HEK293T (cell line): ENCODE results near the gene EFHD2.

Source experiments
- CTCF ChIA-PET: fragments of 350-600 bp; formaldehyde crosslinking; extraction: SDS; loops from one replicate; lab custom pipeline; 2021; ENCODE audit warnings: antibody characterized with exemption, inconsistent platforms; lab: Yijun Ruan, JAX
- POLR2A ChIA-PET: fragments of 350-600 bp; formaldehyde crosslinking; extraction: SDS; loops from one replicate; lab custom pipeline; 2020; ENCODE audit warnings: antibody characterized with exemption, inconsistent platforms; lab: Yijun Ruan, JAX
- DNase-seq: peaks from one replicate; pipeline ENCODE4 v3.0.0; 2012; ENCODE audit warnings: mixed read lengths; ENCODE audit errors: extremely low spot score
- ARNT ChIP-seq: fragments of 450-650 bp; IDR thresholded peaks from 2 replicates; pipeline ENCODE4 v1.6.1; 2017; ENCODE audit warnings: mild to moderate bottlenecking
- BHLHE40 ChIP-seq: fragments of 450-650 bp; IDR thresholded peaks from 2 replicates; pipeline ENCODE4 v1.6.1; 2016; ENCODE audit warnings: mild to moderate bottlenecking, moderate library complexity, borderline replicate concordance
- CTBP1 ChIP-seq: fragments of 450-650 bp; IDR thresholded peaks from 2 replicates; pipeline ENCODE4 v1.6.1; 2016; ENCODE audit warnings: borderline replicate concordance
- ELF4 ChIP-seq: fragments of 450-650 bp; IDR thresholded peaks from 2 replicates; pipeline ENCODE4 v1.6.1; 2017; ENCODE audit warnings: antibody characterized with exemption
- FOXA1 ChIP-seq: fragments of 450-650 bp; IDR thresholded peaks from 2 replicates; pipeline ENCODE4 v1.6.1; 2016; ENCODE audit warnings: mild to moderate bottlenecking
- FOXK2 ChIP-seq: fragments of 450-650 bp; IDR thresholded peaks from 2 replicates; pipeline ENCODE4 v1.6.1; 2016; ENCODE audit warnings: mild to moderate bottlenecking
- FOXM1 ChIP-seq: fragments of 450-650 bp; IDR thresholded peaks from 2 replicates; pipeline ENCODE4 v1.6.1; 2017; ENCODE audit warnings: mild to moderate bottlenecking, borderline replicate concordance
- HDGF ChIP-seq: fragments of 450-650 bp; IDR thresholded peaks from 2 replicates; pipeline ENCODE4 v1.6.1; 2017; ENCODE audit warnings: antibody characterized with exemption, borderline replicate concordance
- L3MBTL2 ChIP-seq: fragments of 450-650 bp; conservative IDR thresholded peaks from 2 replicates; pipeline ENCODE4 v1.6.1; 2016; ENCODE audit warnings: mild to moderate bottlenecking
- LEF1 ChIP-seq: fragments of 450-650 bp; IDR thresholded peaks from 2 replicates; pipeline ENCODE4 v1.6.1; 2017; ENCODE audit warnings: mild to moderate bottlenecking, borderline replicate concordance
- NFRKB ChIP-seq: fragments of 450-650 bp; IDR thresholded peaks from 2 replicates; pipeline ENCODE4 v1.6.1; 2016; ENCODE audit warnings: mild to moderate bottlenecking, moderate library complexity
- PKNOX1 ChIP-seq: fragments of 450-650 bp; IDR thresholded peaks from 2 replicates; pipeline ENCODE4 v1.6.1; 2016
- SP1 ChIP-seq: fragments of 450-650 bp; IDR thresholded peaks from 2 replicates; pipeline ENCODE4 v1.6.1; 2017
- SUZ12 ChIP-seq: fragments of 450-650 bp; IDR thresholded peaks from 2 replicates; pipeline ENCODE4 v1.6.1; 2016; ENCODE audit warnings: mild to moderate bottlenecking
- TARDBP ChIP-seq: fragments of 450-650 bp; IDR thresholded peaks from 2 replicates; pipeline ENCODE4 v1.6.1; 2016
- ZNF384 ChIP-seq: fragments of 450-650 bp; IDR thresholded peaks from 2 replicates; pipeline ENCODE4 v1.6.1; 2016

Gene EFHD2

GRCh38 chr1:15441247-15441646 is 31.6 kb downstream of the EFHD2 start:
- ChIA-PET POLR2A (no interaction called here), CTCF (interaction anchor here (0.7 to 0.8 kb wide), 3 partner anchors 10 to 118 kb away, joined by 3 to 10 read pairs (median 9); no protein-coding TSS in a partner anchor)
- DNase-seq: no peak
- no peak for TF ChIP-seq FOXA1
- TF ChIP-seq ARNT: no peak
- TF ChIP-seq SP1: no peak
- TF ChIP-seq SUZ12: no peak
- no peak for TF ChIP-seq NFRKB
- TF ChIP-seq FOXK2: no peak
- TF ChIP-seq LEF1: no peak
- no peak for TF ChIP-seq BHLHE40
- no peak for TF ChIP-seq FOXM1
- TF ChIP-seq L3MBTL2: no peak
- no peak for TF ChIP-seq CTBP1
- no peak for TF ChIP-seq ZNF384
- no peak for TF ChIP-seq ELF4
- TF ChIP-seq HDGF: no peak
- no peak for TF ChIP-seq PKNOX1

GRCh38 chr1:15442119-15442518 is 32.4 kb downstream of the EFHD2 start:
- POLR2A ChIA-PET: no interaction called here
- TF ChIP-seq SUZ12 (no peak), SP1 (no peak), PKNOX1 (no peak), FOXA1 (no peak), LEF1 (no peak), ZNF384 (no peak), NFRKB (no peak), FOXM1 (no peak), CTBP1 (no peak), L3MBTL2 (no peak), ELF4 (no peak), ARNT (no peak), TARDBP (no peak), FOXK2 (no peak), HDGF (no peak), BHLHE40 (no peak)
- no peak for DNase-seq
- CTCF ChIA-PET: interaction anchor here (0.8 kb wide), 1 partner anchor 133 kb away, joined by 3 read pairs; no protein-coding TSS in a partner anchor

- ChIA-PET POLR2A (no interaction called here), CTCF (interaction anchor here (0.8 to 1.2 kb wide), 2 partner anchors 119 to 133 kb away, joined by 3 to 4 read pairs; no protein-coding TSS in a partner anchor)
- TF ChIP-seq TARDBP (no peak), NFRKB (no peak), SUZ12 (no peak), ELF4 (no peak), L3MBTL2 (no peak), SP1 (no peak), HDGF (no peak), FOXM1 (no peak), LEF1 (no peak)
- DNase-seq: no peak
These were observed 33.1 kb downstream of the EFHD2 start for GRCh38 chr1:15442759-15443158.

- TF ChIP-seq ZNF384 (no peak), ELF4 (no peak), TARDBP (no peak), HDGF (no peak), SP1 (no peak), LEF1 (no peak), SUZ12 (no peak), FOXA1 (no peak), BHLHE40 (no peak), L3MBTL2 (no peak), ARNT (no peak), CTBP1 (no peak), FOXK2 (no peak), FOXM1 (no peak), NFRKB (no peak)
- no peak for DNase-seq
- CTCF ChIA-PET: interaction anchor here (0.7 to 1.2 kb wide), 2 partner anchors 12 to 120 kb away, joined by 3 to 4 read pairs; no protein-coding TSS in a partner anchor
- POLR2A ChIA-PET: no interaction called here
These were observed 33.6 kb downstream of the EFHD2 start for GRCh38 chr1:15443281-15443680.

- POLR2A ChIA-PET: no interaction called here
- no peak for DNase-seq
- CTCF ChIA-PET: interaction anchor here (0.6 kb wide), 1 partner anchor 13 kb away, joined by 5 read pairs; no protein-coding TSS in a partner anchor
- no peak for TF ChIP-seq LEF1
These were observed 35.0 kb downstream of the EFHD2 start for GRCh38 chr1:15444468-15445389.

- no peak for DNase-seq
- ChIA-PET CTCF (interaction anchor here (0.6 kb wide), 1 partner anchor 14 kb away, joined by 5 read pairs; no protein-coding TSS in a partner anchor), POLR2A (no interaction called here)
- no peak for TF ChIP-seq BHLHE40
- no peak for TF ChIP-seq L3MBTL2
- TF ChIP-seq ZNF384: no peak
- no peak for TF ChIP-seq CTBP1
- no peak for TF ChIP-seq HDGF
- no peak for TF ChIP-seq NFRKB
- no peak for TF ChIP-seq ARNT
- TF ChIP-seq LEF1: no peak
- no peak for TF ChIP-seq FOXA1
- TF ChIP-seq SP1: no peak
- no peak for TF ChIP-seq FOXM1
- no peak for TF ChIP-seq FOXK2
- no peak for TF ChIP-seq SUZ12
- TF ChIP-seq PKNOX1: no peak
- TF ChIP-seq ELF4: no peak
- no peak for TF ChIP-seq TARDBP
These were observed 35.9 kb downstream of the EFHD2 start for GRCh38 chr1:15445390-15446122.
